ENCODE data around the gene RNF111.

- TF ChIP-seq MLX (CRISPR knock-in tag; IDR thresholded peaks at IDR 0.05) (no peak), CREB1 (CRISPR knock-in tag; IDR thresholded peaks at IDR 0.05) (no peak)
Observed at GRCh38 chr15:59119625-59120024, 132.2 kb downstream of the RNF111 start.

Measured in WTC11 (cell line).